GM19324 (cell line): ENCODE data around the gene FXYD7.

Experiments
- ATAC-seq: cut with Tn5 transposase; IDR thresholded peaks from one replicate; pipeline ENCODE4 v1.9.1; 2021; ENCODE audit warnings: mild to moderate bottlenecking, moderate library complexity; ENCODE audit not compliant: unreplicated experiment, low FRiP score

The FXYD7 gene

DNA sequence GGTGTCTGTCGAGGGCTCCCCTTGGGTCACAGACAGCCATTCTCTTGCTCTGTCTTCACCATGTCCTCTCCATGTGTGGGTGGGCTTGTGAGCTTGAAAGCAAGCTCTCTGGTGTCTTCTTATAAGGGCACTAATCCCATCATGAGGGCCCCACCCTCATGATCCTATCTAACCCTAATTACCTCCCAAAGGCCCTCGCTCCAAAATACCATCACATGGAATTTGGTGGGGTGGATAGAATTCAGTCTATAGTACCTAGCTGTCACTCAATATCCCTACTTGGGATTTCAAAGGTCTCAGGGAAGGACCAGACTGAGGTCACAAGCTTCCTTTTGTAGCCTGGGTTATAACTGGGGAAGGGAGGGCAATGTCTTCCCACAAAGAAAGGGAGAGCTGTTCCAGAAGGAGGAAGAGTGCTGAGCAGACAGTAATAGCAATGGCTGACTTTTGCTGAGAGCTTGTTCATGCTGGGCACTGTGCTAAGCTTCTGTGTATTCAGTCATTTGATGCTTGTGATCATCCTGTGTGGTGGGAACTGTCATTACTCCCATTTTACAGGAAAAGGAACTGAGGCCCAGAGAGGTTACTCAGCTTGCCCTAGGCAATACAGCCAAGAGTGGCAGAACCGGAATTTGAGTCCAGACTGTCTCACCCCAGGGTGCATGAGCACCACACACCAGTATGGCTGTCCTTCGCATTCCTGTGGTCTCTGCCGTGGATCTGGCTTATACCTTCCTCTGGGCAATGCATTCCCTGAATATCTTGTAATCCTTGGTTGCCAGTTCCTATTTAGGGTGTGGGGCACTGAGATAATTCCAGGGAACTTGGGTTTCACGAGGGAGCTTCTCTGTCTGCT lies 19.6 kb downstream of the FXYD7 start:
- ATAC-seq, result no peak

DNA sequence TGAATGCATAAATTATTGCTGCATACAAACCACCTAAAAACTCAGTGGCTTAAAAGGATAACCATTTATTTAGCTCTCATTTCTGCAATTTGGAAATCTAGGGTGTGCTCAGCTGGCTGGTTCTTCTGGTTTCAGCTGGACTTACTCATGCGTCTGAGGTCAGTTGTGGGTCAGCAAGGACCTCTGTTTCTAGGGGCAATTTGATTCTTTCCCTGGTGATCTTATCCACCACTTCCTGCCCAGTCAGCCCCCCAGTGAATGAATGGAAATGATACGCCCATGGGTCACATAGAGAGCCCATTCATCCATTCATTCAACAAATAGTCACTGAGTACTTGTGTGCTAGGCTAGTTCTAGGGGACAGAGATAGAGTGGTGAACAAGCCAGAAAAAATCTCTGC lies 21.4 kb downstream of the FXYD7 start:
- ATAC-seq, result no peak

- ATAC-seq, result no peak
These were observed 22.4 kb downstream of the FXYD7 start for GRCh38 chr19:35165200-35166058.

- ATAC-seq, result no peak
These were observed 23.3 kb downstream of the FXYD7 start for GRCh38 chr19:35166100-35167063.

- ATAC-seq, result no peak
These were observed 24.4 kb downstream of the FXYD7 start for GRCh38 chr19:35167251-35168119.

DNA sequence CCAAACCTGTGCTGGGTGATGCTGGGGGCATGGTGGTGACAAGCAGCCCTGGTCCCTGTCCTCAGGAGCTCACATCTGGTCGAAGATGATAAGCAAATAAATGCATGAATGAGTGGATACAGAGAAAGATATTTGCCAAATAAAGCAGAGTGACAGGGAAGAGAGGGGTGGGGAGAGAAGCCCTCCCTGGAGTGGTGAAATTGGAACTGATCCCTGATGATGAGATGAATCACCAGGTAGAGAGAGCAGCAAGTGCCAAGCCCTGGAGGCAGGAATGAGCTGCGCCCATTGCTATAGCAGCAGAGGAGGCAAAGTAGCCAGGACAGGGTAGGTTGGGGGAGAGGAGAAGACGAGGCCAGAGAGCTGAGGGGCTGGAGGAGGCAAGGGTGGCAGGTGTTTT lies 25.1 kb downstream of the FXYD7 start:
- ATAC-seq, result no peak

DNA sequence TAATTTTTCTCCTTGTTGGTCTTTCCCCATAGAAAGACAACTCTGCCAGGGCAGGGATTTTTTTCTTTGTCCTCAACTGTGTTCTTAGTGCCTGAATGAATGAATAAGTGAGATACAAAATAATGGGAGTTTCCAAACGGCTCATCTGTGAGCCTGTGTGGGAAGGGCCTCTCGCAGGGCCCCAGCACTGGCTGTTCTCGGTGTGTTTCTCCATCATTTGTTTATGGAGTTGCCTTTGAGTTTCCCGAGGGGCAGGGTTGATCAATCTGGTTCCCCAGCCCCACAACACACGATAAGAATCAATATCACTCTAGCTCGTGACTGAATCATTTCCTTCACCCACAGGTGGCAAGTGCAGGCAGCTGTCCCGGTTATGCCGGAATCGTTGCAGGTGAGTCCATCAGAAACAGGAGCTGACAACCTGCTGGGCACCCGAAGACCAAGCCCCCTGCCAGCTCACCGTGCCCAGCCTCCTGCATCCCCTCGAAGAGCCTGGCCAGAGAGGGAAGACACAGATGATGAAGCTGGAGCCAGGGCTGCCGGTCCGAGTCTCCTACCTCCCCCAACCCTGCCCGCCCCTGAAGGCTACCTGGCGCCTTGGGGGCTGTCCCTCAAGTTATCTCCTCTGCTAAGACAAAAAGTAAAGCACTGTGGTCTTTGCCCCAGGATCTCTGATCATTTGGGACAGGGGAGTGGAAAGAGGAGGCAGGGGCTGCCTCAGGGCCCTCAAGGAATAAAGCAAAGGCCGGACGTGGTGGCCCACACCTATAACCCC lies 26.4 kb downstream of the FXYD7 start:
- no peak for ATAC-seq

DNA sequence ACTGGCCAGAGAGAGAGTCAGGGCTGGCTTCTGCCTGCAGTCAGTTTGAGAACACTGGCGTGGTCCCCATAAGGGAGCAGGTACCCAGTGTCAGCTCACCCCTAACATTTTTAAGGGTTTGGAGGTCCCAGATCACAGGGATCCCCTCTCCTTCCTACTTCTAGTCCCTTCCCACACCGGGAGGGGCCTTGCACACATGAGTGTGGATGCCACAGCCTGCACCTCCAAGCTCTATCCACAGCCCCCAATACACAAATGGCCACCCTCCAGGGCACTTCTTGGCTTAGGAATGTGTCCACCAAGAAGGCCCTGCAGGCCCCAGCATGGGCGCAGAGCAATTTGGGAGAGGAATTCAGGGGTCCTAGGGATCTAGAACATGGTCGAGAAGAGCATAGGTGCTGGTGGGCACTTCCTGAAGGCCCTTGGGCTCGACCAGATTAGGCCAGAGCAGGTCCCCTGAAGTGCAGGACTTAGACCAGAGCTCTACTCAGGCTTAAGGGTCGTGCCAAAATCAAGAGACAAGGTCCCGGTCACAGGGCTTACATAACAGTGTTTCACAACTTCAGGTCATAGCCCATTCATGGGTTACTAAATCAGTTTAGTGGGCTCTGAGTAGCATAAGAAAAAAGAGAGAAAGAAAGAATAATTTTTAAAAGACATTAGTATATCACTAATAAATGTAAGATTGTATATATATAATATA lies 27.5 kb downstream of the FXYD7 start:
- ATAC-seq, result no peak

DNA sequence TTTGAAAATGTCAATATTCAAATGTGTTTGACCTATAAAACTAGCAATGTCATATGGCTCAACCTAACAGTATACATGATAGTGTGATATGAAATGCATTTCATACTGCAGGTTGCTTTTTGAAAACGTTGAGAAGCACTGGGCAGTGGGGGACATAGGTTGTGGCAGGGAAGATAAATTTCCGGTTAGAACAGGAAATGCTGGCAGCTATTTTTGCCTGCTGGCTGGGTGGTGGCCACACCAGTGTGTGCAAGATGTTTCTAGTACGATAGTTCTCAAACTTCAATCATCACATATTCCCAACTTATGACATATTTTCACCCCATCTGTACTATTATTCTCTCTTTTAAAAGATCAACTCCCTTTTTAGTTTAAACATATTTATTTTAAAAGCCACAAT lies 28.7 kb downstream of the FXYD7 start:
- ATAC-seq, result no peak

DNA sequence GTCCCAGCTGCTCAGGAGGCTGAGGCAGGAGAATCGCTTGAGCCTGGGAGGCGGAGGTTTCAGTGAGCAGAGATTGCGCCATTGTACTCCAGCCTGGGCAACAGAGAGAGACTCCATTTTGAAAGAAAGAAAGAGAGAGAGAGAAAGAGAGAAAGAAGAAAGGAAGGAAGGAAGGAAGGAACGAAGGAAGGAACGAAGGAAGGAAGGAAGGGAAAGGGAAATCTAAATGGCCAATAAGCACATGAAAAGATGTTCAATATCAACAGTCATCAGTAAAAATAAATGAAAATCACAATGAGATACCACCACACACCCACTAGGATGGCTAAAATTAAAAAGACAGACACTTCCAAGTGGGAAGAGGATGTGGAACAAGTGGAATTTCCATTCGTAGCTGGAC lies 31.2 kb downstream of the FXYD7 start:
- no peak for ATAC-seq

DNA sequence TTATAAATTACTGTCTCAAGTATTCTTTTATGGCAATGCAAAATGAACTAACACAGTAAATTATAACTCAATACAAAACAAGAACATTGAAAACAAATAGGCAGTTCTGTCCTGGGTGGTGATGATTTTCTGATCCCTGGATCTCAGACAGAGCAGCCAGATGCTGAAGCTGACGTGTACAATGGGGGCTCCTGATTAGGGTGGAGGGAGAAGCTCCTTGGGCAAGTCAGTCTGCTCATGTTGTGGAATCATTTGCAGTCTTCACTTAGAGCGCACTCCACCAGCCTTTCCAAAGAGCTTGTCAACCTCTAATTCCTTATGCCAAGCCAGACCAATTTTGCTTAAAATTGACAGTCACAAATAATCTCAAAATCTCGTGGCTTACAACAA lies 33.1 kb downstream of the FXYD7 start:
- ATAC-seq, result no peak

- no peak for ATAC-seq
These were observed 34.6 kb downstream of the FXYD7 start for GRCh38 chr19:35177377-35178274.

DNA sequence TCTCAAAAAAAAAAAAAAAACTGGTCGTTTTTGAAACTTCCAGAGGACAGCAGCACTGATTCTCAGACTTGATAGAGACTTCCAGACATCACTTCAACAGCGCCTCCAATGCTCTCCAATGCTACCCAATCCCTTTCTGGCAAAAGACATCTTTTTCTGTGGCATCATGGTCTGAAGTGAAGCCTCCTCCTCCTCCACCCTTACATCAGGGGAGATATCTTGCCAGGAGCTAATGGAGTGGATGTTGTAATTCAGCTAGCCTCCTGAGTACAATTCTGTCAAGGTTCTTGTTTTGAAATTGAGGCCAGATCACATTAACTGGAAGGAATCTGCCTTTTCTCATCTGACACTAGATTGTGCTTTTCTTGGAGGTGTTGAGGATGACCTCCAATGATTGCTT lies 35.6 kb downstream of the FXYD7 start:
- ATAC-seq, result no peak

- ATAC-seq, result no peak
These were observed 36.8 kb downstream of the FXYD7 start for GRCh38 chr19:35179830-35180229.

DNA sequence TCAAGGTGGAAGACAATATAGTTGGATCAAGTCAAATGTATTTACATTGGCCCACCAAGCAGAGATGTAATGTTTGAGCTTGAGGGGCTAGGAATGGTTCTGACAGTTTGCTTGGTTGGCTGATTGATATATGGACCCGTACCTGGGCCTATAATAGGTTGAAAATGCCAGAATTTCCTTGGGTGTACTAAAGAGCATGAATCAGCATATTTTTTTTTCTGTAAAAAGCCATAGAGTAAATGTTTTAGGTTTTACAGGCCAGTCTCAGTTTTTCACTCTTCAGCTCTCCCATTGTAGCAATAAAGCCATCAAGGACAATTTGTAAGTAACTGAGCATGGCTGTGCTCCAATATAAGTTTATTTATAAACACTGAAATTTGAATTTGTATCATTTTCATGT lies 38.3 kb downstream of the FXYD7 start:
- ATAC-seq, result no peak

DNA sequence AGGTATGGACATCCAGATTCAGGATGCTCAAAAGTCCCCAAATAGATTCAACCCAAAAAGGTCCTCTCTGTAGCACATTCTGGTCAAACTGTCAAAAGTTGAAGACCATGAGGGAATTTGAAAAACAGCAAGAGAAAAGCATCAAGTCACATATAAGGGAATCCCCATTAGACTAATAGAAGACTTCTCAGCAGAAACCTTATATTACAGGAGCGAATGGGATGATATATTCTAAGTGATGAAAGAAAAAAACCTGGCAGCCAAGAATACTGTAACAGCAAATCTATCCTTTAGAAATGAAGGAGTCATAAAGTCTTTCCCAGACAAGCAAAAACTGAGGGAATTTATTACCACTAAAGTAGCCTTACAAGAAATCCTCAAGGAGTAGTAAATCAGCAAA lies 41.2 kb downstream of the FXYD7 start:
- ATAC-seq, result no peak

DNA sequence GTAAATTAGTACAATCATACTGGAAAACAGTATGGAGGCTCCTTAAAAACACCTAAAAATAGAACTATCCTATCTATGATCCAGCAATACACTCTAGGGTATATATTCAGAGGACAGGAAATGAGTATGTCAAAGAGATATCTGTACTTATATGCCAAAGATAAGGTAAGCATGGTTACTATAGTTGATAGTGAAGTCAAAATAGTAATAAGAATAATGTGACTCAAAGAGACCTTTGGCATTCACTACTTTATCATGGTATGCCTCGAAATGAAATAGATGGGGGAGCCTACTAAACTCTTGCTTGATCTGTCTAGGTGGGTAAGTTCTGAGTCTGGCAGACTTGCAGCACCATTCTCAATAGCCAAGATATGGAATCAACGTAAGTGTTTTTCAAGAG lies 41.8 kb downstream of the FXYD7 start:
- ATAC-seq, result no peak
